SK-N-SH treated with all-trans-retinoic acid at 6 μM for 48 hours (cell line): ENCODE measurements around the gene SLC41A3.

Source experiments
- ARNTL ChIP-seq: fragments of 450-650 bp; formaldehyde crosslinking; IDR thresholded peaks from 2 replicates; pipeline ENCODE4 v1.5.0; 2020; ENCODE audit warnings: low read depth, mild to moderate bottlenecking, moderate library complexity, borderline replicate concordance
- ESRRG ChIP-seq: fragments of 250-450 bp; sonication (Bioruptor Pico); IDR thresholded peaks from 2 replicates; pipeline ENCODE4 v1.6.1; 2021; ENCODE audit warnings: mild to moderate bottlenecking
- POU6F1 ChIP-seq: fragments of 250-450 bp; sonication (Bioruptor Pico); IDR thresholded peaks from 2 replicates; pipeline ENCODE4 v1.8.0; 2021; ENCODE audit warnings: low read depth, mild to moderate bottlenecking, moderate library complexity, borderline replicate concordance
- PPARA ChIP-seq: fragments of 250-450 bp; sonication (Bioruptor Pico); IDR thresholded peaks from 2 replicates; pipeline ENCODE4 v1.5.0; 2020; ENCODE audit warnings: mild to moderate bottlenecking, borderline replicate concordance
- SNAI2 ChIP-seq: fragments of 250-450 bp; sonication (Bioruptor Pico); IDR thresholded peaks from 2 replicates; pipeline ENCODE4 v1.5.0; 2020; ENCODE audit warnings: mild to moderate bottlenecking, moderate library complexity
- ZFP3 ChIP-seq: fragments of 250-450 bp; sonication (Bioruptor Pico); IDR thresholded peaks from 2 replicates; pipeline ENCODE4 v1.5.0; 2020; ENCODE audit warnings: mild to moderate bottlenecking, moderate library complexity
- TF ChIP-seq, protein P1 (sequence below): fragments of 250-450 bp; sonication (Bioruptor Pico); IDR thresholded peaks from 2 replicates; pipeline ENCODE4 v1.5.1; 2020; ENCODE audit warnings: low read depth, mild to moderate bottlenecking, moderate library complexity

DNA sequence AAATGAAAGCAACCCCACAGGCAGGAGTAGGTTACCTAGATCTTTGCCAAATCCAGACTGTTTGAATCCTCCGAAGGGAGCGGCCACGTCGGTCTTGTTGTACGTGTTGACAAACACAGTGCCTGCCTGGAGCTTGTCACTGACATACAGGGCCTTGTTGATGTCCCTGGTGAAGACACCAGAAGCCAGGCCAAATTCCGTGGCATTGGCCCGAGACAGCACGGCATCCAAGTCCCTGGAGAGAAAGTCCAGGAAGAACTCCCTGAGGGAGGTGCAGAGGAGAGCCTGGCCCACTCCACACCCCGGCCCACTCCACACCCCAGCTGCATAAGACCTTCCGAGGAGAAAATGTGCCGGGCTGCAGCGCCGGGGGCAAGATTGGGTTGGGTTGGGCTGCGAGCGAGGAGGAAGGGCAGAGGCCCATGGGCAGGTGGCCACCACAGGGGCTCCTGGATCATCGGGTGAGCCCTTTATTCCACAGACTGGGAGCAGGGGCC, 21.8 kb upstream of the SLC41A3 start:
- TF ChIP-seq, protein P1, sequence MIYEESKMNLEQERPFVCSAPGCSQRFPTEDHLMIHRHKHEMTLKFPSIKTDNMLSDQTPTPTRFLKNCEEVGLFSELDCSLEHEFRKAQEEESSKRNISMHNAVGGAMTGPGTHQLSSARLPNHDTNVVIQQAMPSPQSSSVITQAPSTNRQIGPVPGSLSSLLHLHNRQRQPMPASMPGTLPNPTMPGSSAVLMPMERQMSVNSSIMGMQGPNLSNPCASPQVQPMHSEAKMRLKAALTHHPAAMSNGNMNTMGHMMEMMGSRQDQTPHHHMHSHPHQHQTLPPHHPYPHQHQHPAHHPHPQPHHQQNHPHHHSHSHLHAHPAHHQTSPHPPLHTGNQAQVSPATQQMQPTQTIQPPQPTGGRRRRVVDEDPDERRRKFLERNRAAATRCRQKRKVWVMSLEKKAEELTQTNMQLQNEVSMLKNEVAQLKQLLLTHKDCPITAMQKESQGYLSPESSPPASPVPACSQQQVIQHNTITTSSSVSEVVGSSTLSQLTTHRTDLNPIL, result no peak
- TF ChIP-seq ZFP3 (CRISPR knock-in tag), result no peak
- TF ChIP-seq POU6F1 (CRISPR knock-in tag), result no peak
- TF ChIP-seq SNAI2 (CRISPR knock-in tag), result no peak
- no peak for TF ChIP-seq ARNTL (CRISPR knock-in tag)
- no peak for TF ChIP-seq ESRRG
- TF ChIP-seq PPARA (CRISPR knock-in tag), result no peak
